IPS-15b (cell line): ENCODE measurements around the gene CEMIP.

ENCODE experiments used
- H3K27me3 ChIP-seq: one replicate; pipeline ENCODE4 v1.6.1; 2013; ENCODE audit warnings: low read length; ENCODE audit not compliant: control insufficient read depth, insufficient read depth
- H3K36me3 ChIP-seq: one replicate; pipeline ENCODE4 v1.6.1; 2013; ENCODE audit warnings: low read length; ENCODE audit not compliant: control insufficient read depth, insufficient read depth
- H3K4me1 ChIP-seq: one replicate; pipeline ENCODE4 v1.6.1; 2013; ENCODE audit warnings: mild to moderate bottlenecking, low read length; ENCODE audit not compliant: control insufficient read depth, insufficient read depth
- H3K4me3 ChIP-seq: one replicate; pipeline ENCODE4 v1.5.1; 2013; ENCODE audit warnings: low read depth, low read length
- H3K9ac ChIP-seq: one replicate; pipeline ENCODE4 v1.6.1; 2013; ENCODE audit warnings: low read depth, mild to moderate bottlenecking, low read length
- H3K9me3 ChIP-seq: one replicate; pipeline ENCODE4 v1.6.1; 2013; ENCODE audit warnings: mild to moderate bottlenecking, low read length; ENCODE audit not compliant: control insufficient read depth, insufficient read depth

Gene CEMIP

GRCh38 chr15:80816049-80816653 lies 37.0 kb downstream of the CEMIP start:
- Histone ChIP-seq H3K27me3 (no peaks in the 10 kb centered on the region), H3K4me3 (no peak overlapping the region), H3K9ac (no peak overlapping the region), H3K4me1 (no peaks in the 10 kb centered on the region), H3K36me3 (no peaks in the 10 kb centered on the region), H3K9me3 (no peaks in the 10 kb centered on the region)

GRCh38 chr15:80816936-80817335 lies 37.8 kb downstream of the CEMIP start:
- no peak overlapping the region for H3K9ac ChIP-seq
- no peaks in the 10 kb centered on the region for H3K27me3 ChIP-seq
- H3K36me3 ChIP-seq: no peaks in the 10 kb centered on the region
- no peaks in the 10 kb centered on the region for H3K9me3 ChIP-seq
- no peaks in the 10 kb centered on the region for H3K4me1 ChIP-seq
- no peak overlapping the region for H3K4me3 ChIP-seq

- Histone ChIP-seq H3K9me3 (no peaks in the 10 kb centered on the region), H3K27me3 (no peaks in the 10 kb centered on the region), H3K36me3 (no peaks in the 10 kb centered on the region), H3K9ac (no peak overlapping the region), H3K4me1 (peaks cover 5% of the 10 kb centered on the region), H3K4me3 (no peak overlapping the region)
Observed at GRCh38 chr15:80817901-80818300, 38.7 kb downstream of the CEMIP start.

GRCh38 chr15:80819001-80819400 lies 39.8 kb downstream of the CEMIP start:
- H3K36me3 ChIP-seq: no peaks in the 10 kb centered on the region
- no peaks in the 10 kb centered on the region for H3K27me3 ChIP-seq
- H3K4me3 ChIP-seq: no peak overlapping the region
- H3K9me3 ChIP-seq: no peaks in the 10 kb centered on the region
- H3K9ac ChIP-seq: no peak overlapping the region
- peaks cover 5% of the 10 kb centered on the region for H3K4me1 ChIP-seq

GRCh38 chr15:80820092-80820491 lies 40.9 kb downstream of the CEMIP start:
- Histone ChIP-seq H3K4me1 (peaks cover 5% of the 10 kb centered on the region), H3K36me3 (no peaks in the 10 kb centered on the region), H3K9ac (no peak overlapping the region), H3K9me3 (no peaks in the 10 kb centered on the region), H3K4me3 (no peak overlapping the region), H3K27me3 (no peaks in the 10 kb centered on the region)

GRCh38 chr15:80822256-80822655 lies 43.1 kb downstream of the CEMIP start:
- Histone ChIP-seq H3K4me1 (peaks cover 5% of the 10 kb centered on the region), H3K36me3 (no peaks in the 10 kb centered on the region), H3K9ac (no peak overlapping the region), H3K9me3 (no peaks in the 10 kb centered on the region), H3K4me3 (no peak overlapping the region), H3K27me3 (no peaks in the 10 kb centered on the region)

GRCh38 chr15:80822676-80823075 lies 43.5 kb downstream of the CEMIP start:
- H3K4me3 ChIP-seq: no peak overlapping the region
- peaks cover 5% of the 10 kb centered on the region for H3K4me1 ChIP-seq
- no peaks in the 10 kb centered on the region for H3K36me3 ChIP-seq
- no peak overlapping the region for H3K9ac ChIP-seq
- H3K9me3 ChIP-seq: no peaks in the 10 kb centered on the region
- H3K27me3 ChIP-seq: no peaks in the 10 kb centered on the region

- H3K4me3 ChIP-seq: no peak overlapping the region
- no peak overlapping the region for H3K9ac ChIP-seq
- no peaks in the 10 kb centered on the region for H3K36me3 ChIP-seq
- peaks cover 5% of the 10 kb centered on the region for H3K4me1 ChIP-seq
- no peaks in the 10 kb centered on the region for H3K9me3 ChIP-seq
- no peaks in the 10 kb centered on the region for H3K27me3 ChIP-seq
Observed at GRCh38 chr15:80823120-80823519, 44.0 kb downstream of the CEMIP start.

- Histone ChIP-seq H3K4me3 (no peak overlapping the region), H3K36me3 (no peaks in the 10 kb centered on the region), H3K4me1 (peaks cover 5% of the 10 kb centered on the region), H3K9ac (no peak overlapping the region), H3K27me3 (no peaks in the 10 kb centered on the region), H3K9me3 (no peaks in the 10 kb centered on the region)
Observed at GRCh38 chr15:80823995-80824394, 44.8 kb downstream of the CEMIP start.

GRCh38 chr15:80825361-80826030 lies 46.3 kb downstream of the CEMIP start:
- Histone ChIP-seq H3K9ac (no peak overlapping the region), H3K36me3 (no peaks in the 10 kb centered on the region), H3K27me3 (no peaks in the 10 kb centered on the region), H3K9me3 (no peaks in the 10 kb centered on the region), H3K4me3 (no peak overlapping the region), H3K4me1 (peaks cover 5% of the 10 kb centered on the region)

GRCh38 chr15:80828796-80829195 lies 49.6 kb downstream of the CEMIP start:
- Histone ChIP-seq H3K9me3 (no peaks in the 10 kb centered on the region), H3K9ac (no peak overlapping the region), H3K4me3 (no peak overlapping the region), H3K27me3 (no peaks in the 10 kb centered on the region), H3K4me1 (peaks cover 4% of the 10 kb centered on the region), H3K36me3 (no peaks in the 10 kb centered on the region)

- Histone ChIP-seq H3K36me3 (no peaks in the 10 kb centered on the region), H3K4me3 (no peak overlapping the region), H3K4me1 (peaks cover 6% of the 10 kb centered on the region), H3K9ac (no peak overlapping the region), H3K27me3 (no peaks in the 10 kb centered on the region), H3K9me3 (no peaks in the 10 kb centered on the region)
Observed at GRCh38 chr15:80830677-80831076, 51.5 kb downstream of the CEMIP start.
